ENCODE results near the gene CISTR. TPM values are rescaled to one million over a fixed set of nuclear protein-coding genes. Genes with fewer than 3 reads are reported as not detected.

Gene CISTR
- total RNA-seq, 4 donors from 2014 or later: 1.4 TPM; not detected in 3

DNA sequence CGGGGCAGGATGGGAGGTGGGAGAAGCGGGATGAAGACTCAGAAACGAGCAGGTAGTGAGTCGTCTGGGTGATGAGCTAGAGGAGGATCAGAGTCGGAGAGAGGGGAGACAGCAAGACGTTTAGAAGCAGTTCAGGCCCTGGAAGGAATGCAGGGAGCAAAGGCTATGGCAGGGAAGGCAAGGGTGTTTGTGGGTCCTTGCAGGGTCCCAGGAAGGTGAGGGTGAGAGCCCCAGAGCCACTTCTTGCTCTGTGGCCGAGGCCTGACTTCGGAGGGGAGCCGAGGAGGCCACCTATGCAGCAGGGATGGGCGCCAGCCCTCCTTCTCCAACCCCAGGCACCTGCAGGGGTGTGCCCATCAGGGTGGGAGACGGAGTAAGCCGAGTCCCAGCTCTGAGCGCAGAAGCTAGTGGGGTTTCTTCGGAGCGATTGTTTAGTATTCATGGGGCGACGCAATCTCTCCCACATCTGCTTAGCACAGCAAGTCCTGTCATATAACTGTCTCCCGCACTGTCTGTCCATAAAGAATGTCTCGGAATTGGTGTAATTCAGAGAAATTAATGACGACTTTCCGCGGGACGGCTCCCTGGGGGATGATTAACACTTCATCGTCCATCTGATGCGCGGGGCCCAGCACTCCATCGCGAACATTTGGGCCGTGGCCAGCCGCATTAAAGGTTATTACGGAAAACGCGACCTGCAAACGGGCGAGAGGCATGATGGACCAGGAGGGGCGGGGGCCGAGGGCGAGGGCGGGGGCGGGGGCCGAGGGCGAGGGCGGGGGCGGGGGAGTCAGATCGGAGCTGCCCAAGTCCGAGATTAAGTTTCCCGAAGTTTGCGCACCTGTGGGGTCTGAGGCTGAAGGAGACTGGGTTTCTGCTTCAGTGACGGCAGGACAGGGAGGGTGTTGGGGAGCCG is 12.3 kb downstream of the CISTR start:
- peaks cover 0 to 28% (median 10%) of the 10 kb centered on the region in 3 donors for H3K4me1 ChIP-seq
- H3K36me3 ChIP-seq: no peaks in the 10 kb centered on the region
- TF ChIP-seq EP300 (IDR thresholded peaks at IDR 0.05) (no peak), POLR2AphosphoS5 (IDR thresholded peaks at IDR 0.05) (no peak), POLR2A (IDR thresholded peaks at IDR 0.05) (no peak)
- TF ChIP-seq, protein P1, sequence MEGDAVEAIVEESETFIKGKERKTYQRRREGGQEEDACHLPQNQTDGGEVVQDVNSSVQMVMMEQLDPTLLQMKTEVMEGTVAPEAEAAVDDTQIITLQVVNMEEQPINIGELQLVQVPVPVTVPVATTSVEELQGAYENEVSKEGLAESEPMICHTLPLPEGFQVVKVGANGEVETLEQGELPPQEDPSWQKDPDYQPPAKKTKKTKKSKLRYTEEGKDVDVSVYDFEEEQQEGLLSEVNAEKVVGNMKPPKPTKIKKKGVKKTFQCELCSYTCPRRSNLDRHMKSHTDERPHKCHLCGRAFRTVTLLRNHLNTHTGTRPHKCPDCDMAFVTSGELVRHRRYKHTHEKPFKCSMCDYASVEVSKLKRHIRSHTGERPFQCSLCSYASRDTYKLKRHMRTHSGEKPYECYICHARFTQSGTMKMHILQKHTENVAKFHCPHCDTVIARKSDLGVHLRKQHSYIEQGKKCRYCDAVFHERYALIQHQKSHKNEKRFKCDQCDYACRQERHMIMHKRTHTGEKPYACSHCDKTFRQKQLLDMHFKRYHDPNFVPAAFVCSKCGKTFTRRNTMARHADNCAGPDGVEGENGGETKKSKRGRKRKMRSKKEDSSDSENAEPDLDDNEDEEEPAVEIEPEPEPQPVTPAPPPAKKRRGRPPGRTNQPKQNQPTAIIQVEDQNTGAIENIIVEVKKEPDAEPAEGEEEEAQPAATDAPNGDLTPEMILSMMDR (IDR thresholded peaks at IDR 0.05): no peak
- H3K9me3 ChIP-seq: no peaks in the 10 kb centered on the region
- 15 to 21% methylated on average over 4 to 12 of the region's 50 CpGs for WGBS, 2 donors (ENCODE audit: low coverage in 1 of 2)
- no peak for ATAC-seq
- peaks cover 95% of the 10 kb centered on the region for H3K27me3 ChIP-seq
- peak overlapping the region in 1 of 2 donors; percentile 34 for H3K4me3 ChIP-seq
- H3K27ac ChIP-seq: no peak overlapping the region

DNA sequence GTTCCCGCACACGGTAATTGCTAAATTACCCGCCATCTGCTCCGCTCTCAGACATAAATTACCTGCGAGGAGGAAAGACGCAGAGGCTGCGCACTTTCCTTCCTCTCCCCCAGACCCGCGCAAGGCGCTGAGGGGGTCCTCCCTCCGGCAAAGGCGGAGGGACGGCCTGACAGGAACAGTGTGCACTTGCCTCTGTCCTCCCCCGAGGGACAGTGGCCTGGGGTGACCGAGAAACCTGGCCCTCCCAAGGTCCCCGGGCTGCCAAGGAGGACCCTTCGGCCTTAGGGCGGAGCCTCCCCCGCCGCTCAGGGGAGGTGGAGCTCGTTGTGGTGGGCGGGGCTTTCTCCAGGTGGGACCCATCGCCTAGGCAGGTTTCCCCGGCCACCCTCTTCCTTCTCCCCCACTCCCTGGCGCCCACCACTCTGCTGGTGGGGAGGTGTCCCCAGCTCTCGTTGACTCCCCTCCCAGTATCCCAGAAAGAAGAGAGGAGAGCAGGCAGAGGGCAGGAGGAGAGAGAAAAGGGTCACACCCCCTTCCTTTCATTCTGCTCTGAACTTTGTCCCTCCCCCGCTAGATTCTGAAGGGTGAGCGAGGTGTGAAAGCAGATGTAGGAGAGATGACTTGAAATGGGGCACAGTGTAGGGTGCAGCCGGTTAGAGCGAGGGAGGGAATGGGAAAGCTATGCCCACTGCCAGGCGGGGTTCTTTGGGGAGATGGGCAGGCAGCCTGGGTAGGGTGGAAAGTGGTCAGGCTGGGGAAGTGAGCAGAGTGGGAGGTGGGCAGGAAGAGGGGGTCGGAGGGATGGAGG is 13.2 kb downstream of the CISTR start:
- WGBS, 2 donors (ENCODE audit: low coverage in 1 of 2): 33 to 37% methylated on average over 6 to 9 of the region's 32 CpGs
- H3K27ac ChIP-seq: no peak overlapping the region
- H3K4me1 ChIP-seq: peaks cover 0 to 26% (median 10%) of the 10 kb centered on the region in 3 donors
- TF ChIP-seq POLR2A (IDR thresholded peaks at IDR 0.05): no peak
- no peak for TF ChIP-seq EP300 (IDR thresholded peaks at IDR 0.05)
- TF ChIP-seq, protein P1 (IDR thresholded peaks at IDR 0.05): no peak
- TF ChIP-seq POLR2AphosphoS5 (IDR thresholded peaks at IDR 0.05): no peak
- H3K27me3 ChIP-seq: peaks cover 90% of the 10 kb centered on the region
- no peaks in the 10 kb centered on the region for H3K9me3 ChIP-seq
- H3K36me3 ChIP-seq: no peaks in the 10 kb centered on the region
- no peak for ATAC-seq
- H3K4me3 ChIP-seq: no peak overlapping the region

DNA sequence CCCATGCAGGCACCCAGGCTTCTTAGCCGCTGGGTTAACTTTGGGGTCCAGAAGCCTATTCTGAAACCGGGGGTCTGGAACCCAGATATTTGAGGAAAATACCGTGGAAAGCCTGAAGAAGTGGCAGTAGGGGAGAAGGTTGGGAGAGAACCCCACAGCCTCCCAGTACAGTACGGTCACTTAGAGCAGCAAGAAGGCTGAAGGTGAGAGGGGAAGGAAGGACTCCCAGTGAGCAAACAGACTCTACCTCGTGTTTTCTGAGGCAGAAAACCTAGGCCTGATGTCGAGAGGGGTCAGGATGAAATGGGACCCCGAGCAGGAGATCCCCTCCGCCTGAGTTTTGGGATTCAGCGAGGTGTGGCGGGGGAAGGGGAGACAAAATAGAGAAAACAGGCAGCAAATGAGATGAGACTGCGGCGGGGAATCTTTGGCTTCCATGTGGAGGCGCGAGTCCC is 13.8 kb downstream of the CISTR start:
- H3K4me1 ChIP-seq: peaks cover 0 to 20% (median 10%) of the 10 kb centered on the region in 3 donors
- no peak overlapping the region for H3K27ac ChIP-seq
- TF ChIP-seq, protein P1 (IDR thresholded peaks at IDR 0.05): no peak
- TF ChIP-seq POLR2A (IDR thresholded peaks at IDR 0.05) (no peak), EP300 (IDR thresholded peaks at IDR 0.05) (no peak), POLR2AphosphoS5 (IDR thresholded peaks at IDR 0.05) (no peak)
- WGBS, 2 donors (ENCODE audit: low coverage in 1 of 2): 33 to 77% methylated on average over 3 to 12 of the region's 14 CpGs
- no peak for ATAC-seq
- H3K4me3 ChIP-seq: no peak overlapping the region
- peaks cover 84% of the 10 kb centered on the region for H3K27me3 ChIP-seq
- H3K36me3 ChIP-seq: no peaks in the 10 kb centered on the region
- no peaks in the 10 kb centered on the region for H3K9me3 ChIP-seq

DNA sequence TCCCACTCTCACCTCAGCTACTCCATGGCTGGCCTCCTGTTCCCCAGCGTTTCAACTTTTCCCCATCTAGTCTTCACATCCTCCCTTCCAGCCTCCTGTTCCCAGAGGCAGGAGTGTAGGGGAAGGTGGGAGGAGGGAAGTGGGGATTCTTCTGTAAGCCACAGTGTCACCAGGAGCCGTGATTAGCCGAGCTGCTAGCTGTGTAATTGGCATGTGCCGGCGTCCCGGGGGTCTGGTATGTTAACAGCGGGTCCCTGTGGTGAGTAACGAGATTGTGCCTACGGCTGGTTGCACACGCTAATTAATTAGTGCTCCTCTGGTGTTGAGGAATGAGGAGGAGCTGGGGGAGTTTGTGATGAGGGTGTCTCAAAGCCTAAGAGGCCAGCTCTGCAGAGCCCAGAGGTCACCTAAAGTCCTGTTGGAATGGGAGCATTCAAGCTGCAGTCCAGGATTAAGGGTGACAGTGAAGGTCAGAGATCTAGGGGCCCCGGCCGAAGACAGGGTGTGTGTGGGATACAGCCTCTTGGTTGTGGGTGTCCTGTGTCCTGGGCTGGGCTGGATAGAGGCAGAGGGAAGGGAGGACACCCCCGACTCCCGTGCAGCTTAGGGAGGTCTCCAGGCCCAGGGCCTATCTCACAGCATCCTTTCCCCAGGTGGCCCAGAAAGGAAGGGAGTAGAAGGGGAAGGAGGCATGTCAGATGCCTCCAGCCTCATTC is 14.5 kb downstream of the CISTR start:
- no peak overlapping the region for H3K4me3 ChIP-seq
- no peak overlapping the region for H3K27ac ChIP-seq
- WGBS, 2 donors (ENCODE audit: low coverage in 1 of 2): 80 to 89% methylated on average over 1 to 4 of the region's 14 CpGs
- peaks cover 77% of the 10 kb centered on the region for H3K27me3 ChIP-seq
- TF ChIP-seq EP300 (IDR thresholded peaks at IDR 0.05) (no peak), POLR2AphosphoS5 (IDR thresholded peaks at IDR 0.05) (no peak), POLR2A (IDR thresholded peaks at IDR 0.05) (no peak)
- TF ChIP-seq, protein P1 (IDR thresholded peaks at IDR 0.05): no peak
- no peak for ATAC-seq
- no peaks in the 10 kb centered on the region for H3K36me3 ChIP-seq
- H3K9me3 ChIP-seq: no peaks in the 10 kb centered on the region
- H3K4me1 ChIP-seq: peaks cover 0 to 20% (median 10%) of the 10 kb centered on the region in 3 donors

All from gastroesophageal sphincter (tissue), 4 donors.